ENCODE measurements around the gene DKK2.

DNA sequence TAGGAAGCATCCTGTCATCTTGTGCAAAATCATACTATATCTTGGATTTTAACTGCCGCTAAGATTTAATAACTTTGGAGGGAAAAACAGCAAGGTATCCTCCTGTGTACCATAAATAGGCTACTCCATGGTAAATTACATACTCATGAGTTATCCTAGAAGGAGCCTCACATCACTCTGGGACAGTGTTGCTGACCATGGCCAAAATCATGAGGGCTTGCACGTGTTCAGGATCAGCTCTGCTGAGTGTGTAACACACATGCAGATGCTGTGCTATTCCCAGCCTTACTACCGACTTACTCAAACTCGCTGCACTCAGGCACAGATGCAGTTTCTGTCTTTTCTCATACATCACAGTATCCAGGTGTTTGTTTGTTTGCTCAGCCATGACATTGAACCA, 56.6 kb downstream of the DKK2 start:
- TF ChIP-seq, protein P1, sequence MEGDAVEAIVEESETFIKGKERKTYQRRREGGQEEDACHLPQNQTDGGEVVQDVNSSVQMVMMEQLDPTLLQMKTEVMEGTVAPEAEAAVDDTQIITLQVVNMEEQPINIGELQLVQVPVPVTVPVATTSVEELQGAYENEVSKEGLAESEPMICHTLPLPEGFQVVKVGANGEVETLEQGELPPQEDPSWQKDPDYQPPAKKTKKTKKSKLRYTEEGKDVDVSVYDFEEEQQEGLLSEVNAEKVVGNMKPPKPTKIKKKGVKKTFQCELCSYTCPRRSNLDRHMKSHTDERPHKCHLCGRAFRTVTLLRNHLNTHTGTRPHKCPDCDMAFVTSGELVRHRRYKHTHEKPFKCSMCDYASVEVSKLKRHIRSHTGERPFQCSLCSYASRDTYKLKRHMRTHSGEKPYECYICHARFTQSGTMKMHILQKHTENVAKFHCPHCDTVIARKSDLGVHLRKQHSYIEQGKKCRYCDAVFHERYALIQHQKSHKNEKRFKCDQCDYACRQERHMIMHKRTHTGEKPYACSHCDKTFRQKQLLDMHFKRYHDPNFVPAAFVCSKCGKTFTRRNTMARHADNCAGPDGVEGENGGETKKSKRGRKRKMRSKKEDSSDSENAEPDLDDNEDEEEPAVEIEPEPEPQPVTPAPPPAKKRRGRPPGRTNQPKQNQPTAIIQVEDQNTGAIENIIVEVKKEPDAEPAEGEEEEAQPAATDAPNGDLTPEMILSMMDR (IDR thresholded peaks at IDR 0.05), result no peak
- TF ChIP-seq, protein P2, sequence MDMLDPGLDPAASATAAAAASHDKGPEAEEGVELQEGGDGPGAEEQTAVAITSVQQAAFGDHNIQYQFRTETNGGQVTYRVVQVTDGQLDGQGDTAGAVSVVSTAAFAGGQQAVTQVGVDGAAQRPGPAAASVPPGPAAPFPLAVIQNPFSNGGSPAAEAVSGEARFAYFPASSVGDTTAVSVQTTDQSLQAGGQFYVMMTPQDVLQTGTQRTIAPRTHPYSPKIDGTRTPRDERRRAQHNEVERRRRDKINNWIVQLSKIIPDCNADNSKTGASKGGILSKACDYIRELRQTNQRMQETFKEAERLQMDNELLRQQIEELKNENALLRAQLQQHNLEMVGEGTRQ (CRISPR knock-in tag; IDR thresholded peaks at IDR 0.05), result no peak
- TF ChIP-seq ZNF317 (CRISPR knock-in tag; IDR thresholded peaks at IDR 0.05; ENCODE audit: borderline replicate concordance, low read depth), result no peak

Measured in WTC11 (cell line).